ENCODE data around the gene IL12RB2. TPM values are rescaled to one million over a fixed set of nuclear protein-coding genes. Genes with fewer than 3 reads are reported as not detected.

IL12RB2 gene
- total and polyA plus RNA-seq, 10 of the 15 experiments (the other 5 are each of a cell fraction or from before 2014, with no cell fraction given) = 0.15 to 1.1 (median 0.54) TPM; not detected in 1

GRCh38 chr1:67300561-67300960, 7.1 kb upstream of the IL12RB2 start:
- H3K27me3 ChIP-seq (replicated peaks in 1 of 2; ENCODE audit: control insufficient read depth in 2 of 2, insufficient read depth in 2 of 2, low read length in 1 of 2) = no peaks in the 10 kb centered on the region
- in situ Hi-C loops (cut with MboI) = no loop called here
- CTCF ChIA-PET = no interaction called here
- no peak for TF ChIP-seq EP300 (IDR thresholded peaks at IDR 0.05; ENCODE audit: borderline replicate concordance in 1 of 2, control insufficient read depth in 1 of 2, low read depth in 2 of 2, low read length in 2 of 2)
- TF ChIP-seq YY1 (IDR thresholded peaks at IDR 0.05; ENCODE audit: low read depth, low read length) = no peak
- no peak for TF ChIP-seq EZH2 (IDR thresholded peaks at IDR 0.05; ENCODE audit: borderline replicate concordance, control insufficient read depth, low read depth, low read length)
- TF ChIP-seq SP1 (IDR thresholded peaks at IDR 0.05; ENCODE audit: low read depth, low read length) = no peak
- TF ChIP-seq RAD51 (IDR thresholded peaks at IDR 0.05) = no peak
- no peak for TF ChIP-seq BCL3 (IDR thresholded peaks at IDR 0.05; ENCODE audit: borderline replicate concordance, insufficient read depth, low read depth, low read length, poor library complexity, severe bottlenecking)
- TF ChIP-seq ZZZ3 (IDR thresholded peaks at IDR 0.05; ENCODE audit: control insufficient read depth, insufficient read length, low read depth) = no peak
- no peak for TF ChIP-seq CUX1 (IDR thresholded peaks at IDR 0.05; ENCODE audit: insufficient replicate concordance, low read depth, low read length)
- no peak for TF ChIP-seq ESRRA (IDR thresholded peaks at IDR 0.05; ENCODE audit: low read length)
- no peak for TF ChIP-seq SREBF2 (IDR thresholded peaks at IDR 0.05; ENCODE audit: low read length)
- no peak for TF ChIP-seq ZBTB40 (IDR thresholded peaks at IDR 0.05; ENCODE audit: borderline replicate concordance)
- TF ChIP-seq RELA (IDR thresholded peaks at IDR 0.05; ENCODE audit: borderline replicate concordance, partially characterized antibody) = no peak
- no peak for TF ChIP-seq ZBED1 (IDR thresholded peaks at IDR 0.05; ENCODE audit: borderline replicate concordance)
- TF ChIP-seq NR2C1 (IDR thresholded peaks at IDR 0.05) = no peak
- TF ChIP-seq RB1 (IDR thresholded peaks at IDR 0.05; ENCODE audit: borderline replicate concordance) = no peak
- TF ChIP-seq POLR2A (IDR thresholded peaks at IDR 0.05; ENCODE audit: low read depth, low read length) = no peak

More at GRCh38 chr1:67300561-67300960, 7.1 kb upstream of the IL12RB2 start:
- FAIRE-seq (no peak), ATAC-seq (no peak), DNase-seq (ENCODE audit: low read depth, low spot score) (no peak)
- Histone ChIP-seq H2AFZ (ENCODE audit: control insufficient read depth, low read depth, low read length) (no peak overlapping the region), H3K4me3 (no peak overlapping the region), H3K4me1 (ENCODE audit: control insufficient read depth, insufficient read depth, low read length) (no peaks in the 10 kb centered on the region), H3K9me3 (replicated peaks; ENCODE audit: control insufficient read depth, insufficient read depth, low read length) (no peaks in the 10 kb centered on the region), H3K4me2 (ENCODE audit: control insufficient read depth, insufficient read depth) (no peak overlapping the region), H4K20me1 (ENCODE audit: control insufficient read depth, insufficient read depth) (no peaks in the 10 kb centered on the region), H3K9ac (ENCODE audit: control insufficient read depth, insufficient read depth, low read length) (no peak overlapping the region), H3K27ac (ENCODE audit: control insufficient read depth, insufficient read depth) (no peak overlapping the region), H3K79me2 (ENCODE audit: control insufficient read depth, insufficient read depth, low read length) (no peaks in the 10 kb centered on the region), H3K36me3 (ENCODE audit: control insufficient read depth in 2 of 2, insufficient read depth in 2 of 2, low read length in 1 of 2) (no peaks in the 10 kb centered on the region)
- SMC1A ChIA-PET (ENCODE audit: uncharacterized antibody, unreplicated experiment) = no interaction called here
- 46% methylated on average over 2 of the region's 2 CpGs for WGBS (ENCODE audit: insufficient coverage, insufficient replicate concordance, low lambda C conversion rate, missing lambda C conversion rate)
- RAD21 ChIA-PET (ENCODE audit: unreplicated experiment) = no interaction called here
- intact Hi-C loops (cut with micrococcal nuclease; ENCODE audit: unreplicated experiment) = no loop called here
- POLR2A ChIA-PET = no interaction called here
- no TSS peak for BruUV-seq (replicated peaks)
